Body of pancreas (tissue), 4 donors: ENCODE results near the gene TBX10. TPM values are rescaled to one million over a fixed set of nuclear protein-coding genes. Genes with fewer than 3 reads are reported as not detected.
"Not testable (repeated sequence)": the region's sequence is repeated elsewhere in the genome, so short reads cannot be mapped to it uniquely, and the experiment has no call there.

Experiments
- ATAC-seq: fragments of 150-250 bp; one replicate; pipeline ENCODE4 v1.9.1; 2016
- DNase-seq, 4 donors: peaks; one replicate each; pipeline ENCODE4 v3.0.0-alpha.2; 2019
- H3K27ac ChIP-seq, 4 donors: fragments of 200-600 bp; sonication (generic); 1 replicate in 3 of 4; 2 replicates in 1 of 4; pipeline versions ENCODE4 v1.5.1 to v1.6.1; 2016 to 2019; ENCODE audit warnings: mild to moderate bottlenecking in 1 of 4, mixed read lengths in 1 of 4, moderate library complexity in 1 of 4
- H3K27me3 ChIP-seq, 2 donors: fragments of 200-600 bp; sonication (generic); one replicate each; pipeline ENCODE4 v1.6.0; 2016; ENCODE audit warnings: mild to moderate bottlenecking in 1 of 2
- H3K36me3 ChIP-seq, 2 donors: fragments of 200-600 bp; sonication (generic); replicated peaks in 1 of 2; 2 replicates each; pipeline ENCODE4 v1.5.1; 2016; ENCODE audit warnings: low read depth in 2 of 2; ENCODE audit not compliant: insufficient read depth in 1 of 2
- H3K4me1 ChIP-seq: fragments of 200-600 bp; sonication (generic); one replicate; pipeline ENCODE4 v1.6.0; 2016
- H3K4me3 ChIP-seq, 2 donors: fragments of 200-600 bp; sonication (generic); 1 replicate in 1 of 2; 2 replicates in 1 of 2; pipeline ENCODE4 v1.5.1; 2016 to 2019
- H3K9me3 ChIP-seq, 3 donors: fragments of 200-600 bp; sonication (generic); 1 replicate in 2 of 3; 2 replicates in 1 of 3; pipeline ENCODE4 v1.5.1; 2016
- CTCF ChIP-seq, 7 experiments: fragments of 450-650 bp in 4 of 7; fragments of 200-600 bp in 3 of 7; sonication (generic) in 3 of 7; IDR thresholded peaks; one replicate each; pipeline ENCODE4 v1.5.1; 2016 to 2019; ENCODE audit warnings: antibody characterized with exemption in 7 of 7
- POLR2A ChIP-seq, 3 donors: fragments of 450-650 bp; IDR thresholded peaks; one replicate each; pipeline ENCODE4 v1.6.1; 2016; ENCODE audit warnings: antibody characterized with exemption in 3 of 3, mild to moderate bottlenecking in 2 of 3
- WGBS, 2 donors: methylation state at CpG; one replicate each; pipeline ENCODE4 v1.1.5; 2017; 5-methylcytosine and 5-hydroxymethylcytosine counted together
- intact Hi-C: fragments of 100-400 bp; cut with DNase I; formaldehyde crosslinking; loops from one replicate; pipeline ENCODE4 v1.15.1; 2023
- total RNA-seq, 2 donors: library from RNA; depleted of rRNA; stranded (reverse); fragments of >200 nt; gene quantifications; one replicate each; pipeline ENCODE4 v1.1.0, GENCODE V29; 2016

Gene TBX10
- total RNA-seq: not detected

GRCh38 chr11:67639438-67639859 is at the start of gene TBX10:
TBX10 (minus strand) TSS chr11:67639763; CDS start chr11:67639472, 291 bp downstream.
- no peak within 1 kb of the TSS for H3K27ac ChIP-seq
- intact Hi-C loops: no loop called here
- peaks cover 5% of the 10 kb centered on the region for H3K4me1 ChIP-seq
- H3K36me3 ChIP-seq: no peaks in the 10 kb centered on the region
- no peaks in the 10 kb centered on the region for H3K9me3 ChIP-seq
- H3K27me3 ChIP-seq: no peaks in the 10 kb centered on the region
- H3K4me3 ChIP-seq: no peak within 1 kb of the TSS
- 70 to 100% methylated on average over 1 to 18 of the region's 18 CpGs for WGBS, 2 donors
- no peak for ATAC-seq
- TF ChIP-seq CTCF (IDR thresholded peaks at IDR 0.05) (no peak), POLR2A (IDR thresholded peaks at IDR 0.05) (no peak)
- no peak for DNase-seq

GRCh38 chr11:67689178-67689577 is 49.6 kb upstream of the TBX10 start:
- no peak for ATAC-seq
- Histone ChIP-seq H3K27ac (no peak overlapping the region), H3K4me1 (peaks cover 12% of the 10 kb centered on the region), H3K9me3 (no peaks in the 10 kb centered on the region), H3K27me3 (no peaks in the 10 kb centered on the region), H3K4me3 (no peak overlapping the region), H3K36me3 (no peaks in the 10 kb centered on the region)
- intact Hi-C loops: no loop called here
- 80 to 86% methylated on average over 4 of the region's 4 CpGs for WGBS, 2 donors
- TF ChIP-seq CTCF (IDR thresholded peaks at IDR 0.05) (no peak), POLR2A (IDR thresholded peaks at IDR 0.05) (no peak)
- no peak for DNase-seq

- intact Hi-C loops: no loop called here
- Histone ChIP-seq H3K9me3 (no peaks in the 10 kb centered on the region), H3K4me3 (no peak overlapping the region), H3K27ac (no peak overlapping the region), H3K27me3 (no peaks in the 10 kb centered on the region), H3K36me3 (no peaks in the 10 kb centered on the region), H3K4me1 (peaks cover 12% of the 10 kb centered on the region)
- no peak for TF ChIP-seq POLR2A (IDR thresholded peaks at IDR 0.05)
- no peak for TF ChIP-seq CTCF (IDR thresholded peaks at IDR 0.05)
- DNase-seq (no peak), ATAC-seq (no peak)
- WGBS, 2 donors: 74 to 96% methylated on average over 2 of the region's 2 CpGs
Observed at GRCh38 chr11:67687986-67688385, 48.4 kb upstream of the TBX10 start.

GRCh38 chr11:67685641-67686332 is 46.2 kb upstream of the TBX10 start:
- DNase-seq, H3K27ac ChIP-seq, intact Hi-C loops, ATAC-seq, H3K27me3 ChIP-seq, H3K9me3 ChIP-seq, H3K4me3 ChIP-seq, H3K36me3 ChIP-seq: not testable (repeated sequence)
- H3K4me1 ChIP-seq: peaks cover 26% of the 10 kb centered on the region
- WGBS, 2 donors: 22 to 30% methylated on average over 8 of the region's 8 CpGs

- H3K9me3 ChIP-seq, H3K36me3 ChIP-seq, H3K27me3 ChIP-seq, H3K4me3 ChIP-seq, intact Hi-C loops, ATAC-seq: not testable (repeated sequence)
- peak in 1 of 4 donors; percentile 33 for DNase-seq
- H3K4me1 ChIP-seq: peaks cover 26% of the 10 kb centered on the region
- peak overlapping the region in 2 of 4 donors; percentile 26 to 55 for H3K27ac ChIP-seq
- WGBS, 2 donors: 57 to 58% methylated on average over 14 of the region's 14 CpGs
Observed at GRCh38 chr11:67682126-67683034, 42.8 kb upstream of the TBX10 start.
